Measurements from ENCODE around the gene ADAMTSL1. TPM values are rescaled to one million over a fixed set of nuclear protein-coding genes. Genes with fewer than 3 reads are reported as not detected.

ADAMTSL1 gene
- total RNA-seq, 1 donor from 2014 or later, result 1.6 TPM

DNA sequence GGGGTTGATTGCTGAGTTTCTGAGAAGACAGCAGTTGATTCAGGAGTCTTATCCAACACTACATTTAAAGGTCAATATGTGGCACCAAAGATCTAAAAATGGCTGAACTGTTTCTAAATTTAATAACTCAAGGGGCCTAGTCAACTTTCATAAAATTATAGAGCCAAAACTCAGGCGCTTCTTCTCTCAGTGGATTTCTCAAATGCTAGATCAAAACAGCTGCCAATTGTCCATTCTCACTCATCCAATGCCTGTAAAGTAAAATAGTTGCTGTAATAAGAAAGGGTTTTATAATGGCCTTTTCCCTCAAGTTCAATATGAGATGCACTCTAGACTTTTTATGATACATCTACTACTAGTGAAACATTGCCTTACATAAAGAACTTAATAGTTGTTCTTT, 26.5 kb downstream of the ADAMTSL1 start:
- TF ChIP-seq, protein P1, sequence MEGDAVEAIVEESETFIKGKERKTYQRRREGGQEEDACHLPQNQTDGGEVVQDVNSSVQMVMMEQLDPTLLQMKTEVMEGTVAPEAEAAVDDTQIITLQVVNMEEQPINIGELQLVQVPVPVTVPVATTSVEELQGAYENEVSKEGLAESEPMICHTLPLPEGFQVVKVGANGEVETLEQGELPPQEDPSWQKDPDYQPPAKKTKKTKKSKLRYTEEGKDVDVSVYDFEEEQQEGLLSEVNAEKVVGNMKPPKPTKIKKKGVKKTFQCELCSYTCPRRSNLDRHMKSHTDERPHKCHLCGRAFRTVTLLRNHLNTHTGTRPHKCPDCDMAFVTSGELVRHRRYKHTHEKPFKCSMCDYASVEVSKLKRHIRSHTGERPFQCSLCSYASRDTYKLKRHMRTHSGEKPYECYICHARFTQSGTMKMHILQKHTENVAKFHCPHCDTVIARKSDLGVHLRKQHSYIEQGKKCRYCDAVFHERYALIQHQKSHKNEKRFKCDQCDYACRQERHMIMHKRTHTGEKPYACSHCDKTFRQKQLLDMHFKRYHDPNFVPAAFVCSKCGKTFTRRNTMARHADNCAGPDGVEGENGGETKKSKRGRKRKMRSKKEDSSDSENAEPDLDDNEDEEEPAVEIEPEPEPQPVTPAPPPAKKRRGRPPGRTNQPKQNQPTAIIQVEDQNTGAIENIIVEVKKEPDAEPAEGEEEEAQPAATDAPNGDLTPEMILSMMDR (IDR thresholded peaks at IDR 0.05; ENCODE audit: insufficient read depth, low read length, severe bottlenecking), result no peak
- FAIRE-seq, result no peak

DNA sequence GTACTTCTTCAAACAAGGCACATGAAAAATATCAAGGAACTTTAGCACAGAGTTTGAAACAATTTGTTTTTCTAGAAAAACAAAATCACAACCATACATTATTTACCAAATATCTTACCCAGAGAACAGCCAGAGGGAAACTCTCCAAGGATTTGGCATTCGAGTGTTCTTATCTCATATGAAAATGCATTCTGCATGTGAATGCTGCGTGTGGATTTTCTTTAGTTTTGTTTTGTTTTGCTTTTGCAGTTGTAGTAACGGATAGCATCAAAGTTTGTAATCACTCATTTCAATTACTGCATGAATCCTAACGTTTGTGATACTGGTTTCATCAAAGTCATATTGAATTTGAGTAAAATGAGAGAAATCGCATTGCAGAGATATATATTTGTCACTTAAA, 28.0 kb downstream of the ADAMTSL1 start:
- TF ChIP-seq, protein P1 (IDR thresholded peaks at IDR 0.05; ENCODE audit: insufficient read depth, low read length, severe bottlenecking), result no peak
- FAIRE-seq (no peak), DNase-seq (ENCODE audit: low read depth) (no peak)
- Histone ChIP-seq H3K4me3 (ENCODE audit: low read depth, low read length) (no peak overlapping the region), H3K36me3 (ENCODE audit: control insufficient read depth, insufficient read depth, low read length) (no peaks in the 10 kb centered on the region), H3K27me3 (ENCODE audit: control insufficient read depth, insufficient read depth, low read length) (no peaks in the 10 kb centered on the region)

More for the DNA sequence above, 26.5 kb downstream of the ADAMTSL1 start:
- Histone ChIP-seq H3K4me3 (ENCODE audit: low read depth, low read length) (no peak overlapping the region), H3K27me3 (ENCODE audit: control insufficient read depth, insufficient read depth, low read length) (no peaks in the 10 kb centered on the region), H3K36me3 (ENCODE audit: control insufficient read depth, insufficient read depth, low read length) (no peaks in the 10 kb centered on the region)
- DNase-seq (ENCODE audit: low read depth), result no peak

- H3K36me3 ChIP-seq (ENCODE audit: control insufficient read depth, insufficient read depth, low read length), result no peaks in the 10 kb centered on the region
- no peak overlapping the region for H3K4me3 ChIP-seq (ENCODE audit: low read depth, low read length)
- DNase-seq (ENCODE audit: low read depth) (no peak), FAIRE-seq (no peak)
- TF ChIP-seq, protein P1 (IDR thresholded peaks at IDR 0.05; ENCODE audit: insufficient read depth, low read length, severe bottlenecking), result no peak
- H3K27me3 ChIP-seq (ENCODE audit: control insufficient read depth, insufficient read depth, low read length), result no peaks in the 10 kb centered on the region
These were observed 28.6 kb downstream of the ADAMTSL1 start for GRCh38 chr9:18502546-18502945.

GRCh38 chr9:18504707-18505106, 30.8 kb downstream of the ADAMTSL1 start:
- Histone ChIP-seq H3K27me3 (ENCODE audit: control insufficient read depth, insufficient read depth, low read length) (no peaks in the 10 kb centered on the region), H3K36me3 (ENCODE audit: control insufficient read depth, insufficient read depth, low read length) (no peaks in the 10 kb centered on the region), H3K4me3 (ENCODE audit: low read depth, low read length) (no peak overlapping the region)
- DNase-seq (ENCODE audit: low read depth) (no peak), FAIRE-seq (no peak)
- TF ChIP-seq, protein P1 (IDR thresholded peaks at IDR 0.05; ENCODE audit: insufficient read depth, low read length, severe bottlenecking), result no peak

GRCh38 chr9:18507151-18507550, 33.2 kb downstream of the ADAMTSL1 start:
- H3K36me3 ChIP-seq (ENCODE audit: control insufficient read depth, insufficient read depth, low read length), result no peaks in the 10 kb centered on the region
- no peaks in the 10 kb centered on the region for H3K27me3 ChIP-seq (ENCODE audit: control insufficient read depth, insufficient read depth, low read length)
- TF ChIP-seq, protein P1 (IDR thresholded peaks at IDR 0.05; ENCODE audit: insufficient read depth, low read length, severe bottlenecking), result no peak
- H3K4me3 ChIP-seq (ENCODE audit: low read depth, low read length), result no peak overlapping the region
- FAIRE-seq (no peak), DNase-seq (ENCODE audit: low read depth) (no peak)

DNA sequence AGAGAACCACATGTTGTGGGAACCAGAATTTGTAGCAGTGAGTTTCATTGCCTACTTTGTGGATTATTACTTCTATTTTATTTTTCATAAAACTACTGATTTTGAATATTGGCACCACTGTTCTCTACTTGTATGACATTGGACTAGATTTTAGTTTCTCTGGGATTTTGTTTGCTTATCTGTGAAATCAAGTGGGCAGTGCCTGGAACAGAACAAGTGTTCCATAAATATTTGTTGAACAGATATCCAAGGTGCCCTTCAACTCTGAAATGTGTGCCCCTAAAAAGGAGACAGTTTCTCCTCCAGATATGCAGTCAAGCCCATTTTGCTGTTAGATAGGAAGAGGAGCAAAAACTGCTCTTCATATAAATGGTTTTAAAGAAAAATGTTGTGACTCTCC, 42.6 kb downstream of the ADAMTSL1 start:
- Histone ChIP-seq H3K27me3 (ENCODE audit: control insufficient read depth, insufficient read depth, low read length) (no peaks in the 10 kb centered on the region), H3K36me3 (ENCODE audit: control insufficient read depth, insufficient read depth, low read length) (no peaks in the 10 kb centered on the region), H3K4me3 (ENCODE audit: low read depth, low read length) (no peak overlapping the region)
- DNase-seq (ENCODE audit: low read depth) (no peak), FAIRE-seq (no peak)
- TF ChIP-seq, protein P1 (IDR thresholded peaks at IDR 0.05; ENCODE audit: insufficient read depth, low read length, severe bottlenecking), result no peak

All from bronchial epithelial cell (primary cell).